Vagina (tissue), 2 donors: Measurements from ENCODE around the gene MYB.

Experiments
- POLR2A ChIP-seq, 2 donors: fragments of 450-650 bp; IDR thresholded peaks; one replicate each; pipeline ENCODE4 v1.6.1; 2017; ENCODE audit warnings: antibody characterized with exemption in 2 of 2, mild to moderate bottlenecking in 2 of 2, moderate library complexity in 2 of 2
- POLR2AphosphoS5 ChIP-seq, 2 donors: sonication (generic); formaldehyde crosslinking; IDR thresholded peaks; one replicate each; pipeline ENCODE4 v1.9.0; 2017; ENCODE audit warnings: antibody characterized with exemption in 2 of 2, mild to moderate bottlenecking in 2 of 2, low read depth in 1 of 2; ENCODE audit not compliant: insufficient read depth in 1 of 2
- TF ChIP-seq, protein P1 (sequence below), 3 experiments: fragments of 450-650 bp in 2 of 3; fragments of 200-600 bp in 1 of 3; sonication (generic) in 1 of 3; IDR thresholded peaks; one replicate each; pipeline ENCODE4 v1.5.1; 2017 to 2019; ENCODE audit warnings: antibody characterized with exemption in 3 of 3, mild to moderate bottlenecking in 2 of 3, moderate library complexity in 2 of 3

DNA sequence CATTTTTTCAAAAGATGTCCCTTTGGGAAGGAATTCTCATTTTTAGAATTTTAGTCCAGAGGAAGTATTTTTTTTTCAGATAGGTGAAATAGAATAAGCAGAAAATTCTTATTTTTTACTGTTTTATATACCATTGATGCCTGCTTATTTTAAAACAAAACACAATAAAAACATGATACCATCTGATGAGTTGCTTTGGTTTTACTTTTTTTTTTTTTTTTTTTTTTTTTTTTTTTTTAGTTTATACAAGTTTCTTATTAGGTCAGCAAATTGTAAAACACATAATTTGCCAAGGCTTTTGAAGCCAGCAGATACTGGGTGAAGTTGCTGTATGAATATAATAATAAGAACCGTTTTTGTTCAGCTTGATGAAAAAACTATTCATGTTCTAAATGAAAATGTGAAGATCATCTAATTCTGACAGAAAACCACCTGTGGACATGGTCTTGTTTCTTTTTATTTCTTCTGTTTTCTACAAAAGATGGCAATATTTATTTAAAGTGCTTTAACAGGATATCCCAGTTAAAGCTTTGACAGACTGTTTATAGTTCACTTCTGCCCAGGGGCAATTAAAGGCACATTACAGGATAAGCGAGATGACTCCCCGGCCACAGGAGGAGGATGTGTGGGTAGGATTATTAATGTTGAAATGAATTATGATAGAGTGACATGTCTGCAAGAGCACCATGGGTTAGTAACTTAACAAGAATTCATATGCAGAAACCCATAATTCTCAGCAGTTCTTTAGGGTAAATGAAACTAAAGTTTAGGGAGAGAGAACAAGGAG, 31.1 kb downstream of the MYB start:
- TF ChIP-seq, protein P1, sequence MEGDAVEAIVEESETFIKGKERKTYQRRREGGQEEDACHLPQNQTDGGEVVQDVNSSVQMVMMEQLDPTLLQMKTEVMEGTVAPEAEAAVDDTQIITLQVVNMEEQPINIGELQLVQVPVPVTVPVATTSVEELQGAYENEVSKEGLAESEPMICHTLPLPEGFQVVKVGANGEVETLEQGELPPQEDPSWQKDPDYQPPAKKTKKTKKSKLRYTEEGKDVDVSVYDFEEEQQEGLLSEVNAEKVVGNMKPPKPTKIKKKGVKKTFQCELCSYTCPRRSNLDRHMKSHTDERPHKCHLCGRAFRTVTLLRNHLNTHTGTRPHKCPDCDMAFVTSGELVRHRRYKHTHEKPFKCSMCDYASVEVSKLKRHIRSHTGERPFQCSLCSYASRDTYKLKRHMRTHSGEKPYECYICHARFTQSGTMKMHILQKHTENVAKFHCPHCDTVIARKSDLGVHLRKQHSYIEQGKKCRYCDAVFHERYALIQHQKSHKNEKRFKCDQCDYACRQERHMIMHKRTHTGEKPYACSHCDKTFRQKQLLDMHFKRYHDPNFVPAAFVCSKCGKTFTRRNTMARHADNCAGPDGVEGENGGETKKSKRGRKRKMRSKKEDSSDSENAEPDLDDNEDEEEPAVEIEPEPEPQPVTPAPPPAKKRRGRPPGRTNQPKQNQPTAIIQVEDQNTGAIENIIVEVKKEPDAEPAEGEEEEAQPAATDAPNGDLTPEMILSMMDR (IDR thresholded peaks at IDR 0.05): no peak
- peak in 1 of 2 donors; percentile 51 for TF ChIP-seq POLR2AphosphoS5 (IDR thresholded peaks at IDR 0.05; ENCODE audit: insufficient read depth in 1 of 2, low read depth in 1 of 2)
- TF ChIP-seq POLR2A (IDR thresholded peaks at IDR 0.05): no peak
